Measurements from ENCODE around the gene TMEM181.

DNA sequence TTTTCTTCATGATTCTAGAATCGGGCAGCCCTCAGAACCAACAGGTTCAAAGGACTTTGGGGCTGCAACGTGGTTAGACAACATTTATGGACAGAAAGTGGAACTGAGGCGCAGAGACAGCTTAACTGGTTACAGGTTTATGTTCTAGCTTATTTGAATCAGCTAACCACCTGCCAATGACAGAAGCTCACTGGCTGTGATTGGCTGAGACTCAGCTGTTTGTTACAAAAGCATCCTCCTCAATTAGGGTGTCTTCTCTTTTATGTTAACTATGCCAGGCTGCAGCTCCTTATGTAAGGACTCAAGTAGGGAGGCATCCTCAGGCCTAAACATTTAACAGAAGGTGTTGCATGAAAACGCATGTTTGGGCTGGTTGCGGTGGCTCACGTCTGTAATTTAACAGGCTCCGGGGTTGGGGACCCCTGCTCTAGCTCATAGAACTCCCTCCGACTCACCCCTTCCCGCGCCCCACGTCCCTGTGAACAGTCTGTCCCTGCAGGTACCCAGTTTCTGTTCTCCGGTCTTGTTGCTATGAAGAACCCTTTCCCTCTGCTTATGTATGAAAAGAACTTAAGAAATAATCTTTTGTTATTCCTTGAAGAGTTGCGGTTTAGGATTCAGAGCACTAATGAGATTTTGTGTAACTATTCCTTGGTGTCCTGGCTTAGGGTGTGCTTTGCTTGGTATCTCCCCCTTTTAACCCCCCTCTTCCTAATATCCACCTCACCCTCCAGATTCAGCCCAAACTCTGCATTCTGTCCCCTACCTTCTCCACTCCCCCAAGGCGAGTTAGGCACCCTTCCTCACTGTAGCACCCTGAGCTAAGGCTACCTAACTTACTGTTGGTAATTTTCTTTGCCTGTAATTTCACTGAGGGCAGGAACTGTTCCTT is 1.2 kb upstream of the TMEM181 start:
- TF ChIP-seq, protein P1, sequence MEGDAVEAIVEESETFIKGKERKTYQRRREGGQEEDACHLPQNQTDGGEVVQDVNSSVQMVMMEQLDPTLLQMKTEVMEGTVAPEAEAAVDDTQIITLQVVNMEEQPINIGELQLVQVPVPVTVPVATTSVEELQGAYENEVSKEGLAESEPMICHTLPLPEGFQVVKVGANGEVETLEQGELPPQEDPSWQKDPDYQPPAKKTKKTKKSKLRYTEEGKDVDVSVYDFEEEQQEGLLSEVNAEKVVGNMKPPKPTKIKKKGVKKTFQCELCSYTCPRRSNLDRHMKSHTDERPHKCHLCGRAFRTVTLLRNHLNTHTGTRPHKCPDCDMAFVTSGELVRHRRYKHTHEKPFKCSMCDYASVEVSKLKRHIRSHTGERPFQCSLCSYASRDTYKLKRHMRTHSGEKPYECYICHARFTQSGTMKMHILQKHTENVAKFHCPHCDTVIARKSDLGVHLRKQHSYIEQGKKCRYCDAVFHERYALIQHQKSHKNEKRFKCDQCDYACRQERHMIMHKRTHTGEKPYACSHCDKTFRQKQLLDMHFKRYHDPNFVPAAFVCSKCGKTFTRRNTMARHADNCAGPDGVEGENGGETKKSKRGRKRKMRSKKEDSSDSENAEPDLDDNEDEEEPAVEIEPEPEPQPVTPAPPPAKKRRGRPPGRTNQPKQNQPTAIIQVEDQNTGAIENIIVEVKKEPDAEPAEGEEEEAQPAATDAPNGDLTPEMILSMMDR (conservative IDR thresholded peaks at IDR 0.05; ENCODE audit: low read depth, low read length), result no peak
- TF ChIP-seq EZH2 (IDR thresholded peaks at IDR 0.05; ENCODE audit: borderline replicate concordance, low read depth, low read length, poor library complexity, severe bottlenecking), result no peak
